ENCODE results near the gene PGGHG.

DNA sequence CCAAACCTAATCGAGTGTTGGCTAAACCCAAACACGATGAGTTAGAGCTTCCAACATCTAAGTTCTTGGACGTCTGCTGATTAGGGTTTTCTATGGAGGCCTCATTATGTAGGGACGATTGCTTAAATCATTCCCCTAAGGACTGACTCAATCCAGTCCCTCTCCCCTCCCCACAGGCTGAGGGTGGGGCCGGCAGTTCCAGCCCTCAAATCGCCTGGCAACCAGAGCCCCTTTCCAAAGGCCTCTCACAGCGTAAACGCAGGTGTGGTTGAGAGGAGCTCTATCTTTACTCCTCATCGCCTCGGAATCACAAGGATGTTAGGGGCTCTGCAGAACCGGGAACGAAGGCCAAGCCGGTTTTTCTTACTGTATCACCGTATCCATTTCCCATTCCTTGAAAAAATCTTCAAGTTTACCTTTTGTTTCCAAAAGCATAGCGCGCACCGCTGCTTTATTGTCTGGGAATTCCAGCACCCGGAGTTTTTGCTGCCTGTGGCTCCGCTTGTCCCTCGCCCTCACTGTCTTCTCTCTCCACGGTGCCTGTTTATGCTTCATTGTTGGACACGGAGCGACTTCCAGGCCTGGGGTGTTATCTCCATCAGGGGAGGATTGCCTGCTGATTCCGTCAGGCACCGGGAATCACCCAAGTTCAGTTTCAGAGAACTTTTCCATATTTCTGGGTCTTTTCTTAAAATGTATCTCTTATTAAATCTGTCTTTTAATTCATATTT lies 45.5 kb downstream of the PGGHG start:
- TF ChIP-seq CTCF (IDR thresholded peaks at IDR 0.05; ENCODE audit: borderline replicate concordance, extremely low read depth, low read length, poor library complexity, severe bottlenecking) (no peak), EZH2 (IDR thresholded peaks at IDR 0.05; ENCODE audit: borderline replicate concordance, low read depth, low read length, severe bottlenecking) (no peak)
